Uterus (tissue), 2 donors: ENCODE results near the gene FILIP1L.

ENCODE experiments used
- POLR2A ChIP-seq, 2 donors: fragments of 450-650 bp; IDR thresholded peaks; one replicate each; pipeline ENCODE4 v1.6.1; 2016; ENCODE audit warnings: antibody characterized with exemption in 2 of 2, mild to moderate bottlenecking in 1 of 2, moderate library complexity in 1 of 2
- TF ChIP-seq, protein P1 (sequence below), 4 experiments: fragments of 200-600 bp in 2 of 4; fragments of 450-650 bp in 2 of 4; sonication (generic) in 2 of 4; IDR thresholded peaks; one replicate each; pipeline ENCODE4 v1.5.1; 2016 to 2019; ENCODE audit warnings: antibody characterized with exemption in 4 of 4, mild to moderate bottlenecking in 2 of 4, moderate library complexity in 1 of 4

DNA sequence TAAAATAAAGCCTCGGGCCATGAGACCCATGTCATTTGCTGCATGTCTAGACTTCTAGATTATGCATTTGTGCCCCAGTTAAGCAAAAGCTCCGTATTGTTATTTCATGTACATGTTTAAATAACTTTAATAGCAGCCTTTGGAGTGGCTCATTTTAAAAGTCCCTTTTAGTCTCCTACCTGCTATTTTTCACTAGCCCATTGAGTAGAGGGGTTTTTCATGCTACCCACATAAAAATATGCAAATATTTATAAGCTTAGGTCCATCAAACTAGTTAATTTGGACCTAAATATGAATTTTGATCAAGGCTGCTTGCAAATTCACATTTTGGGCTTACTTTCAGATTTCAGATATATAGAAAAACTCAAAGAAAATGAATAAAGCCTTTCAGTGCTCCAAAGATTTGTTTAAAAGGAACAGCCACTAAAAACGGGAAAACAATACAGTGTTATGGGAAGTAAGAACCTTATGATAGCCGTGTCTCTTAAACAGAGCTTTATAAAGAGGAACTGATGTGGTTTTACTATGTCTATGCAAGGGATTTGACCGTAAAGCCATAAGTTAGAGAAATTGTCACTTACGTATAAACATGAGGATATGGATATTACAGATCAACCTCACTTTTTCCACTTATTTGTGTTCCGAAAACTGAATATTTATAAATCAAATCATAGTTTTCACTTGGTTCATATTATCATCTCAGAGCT lies 30.0 kb downstream of the FILIP1L start:
- TF ChIP-seq, protein P1, sequence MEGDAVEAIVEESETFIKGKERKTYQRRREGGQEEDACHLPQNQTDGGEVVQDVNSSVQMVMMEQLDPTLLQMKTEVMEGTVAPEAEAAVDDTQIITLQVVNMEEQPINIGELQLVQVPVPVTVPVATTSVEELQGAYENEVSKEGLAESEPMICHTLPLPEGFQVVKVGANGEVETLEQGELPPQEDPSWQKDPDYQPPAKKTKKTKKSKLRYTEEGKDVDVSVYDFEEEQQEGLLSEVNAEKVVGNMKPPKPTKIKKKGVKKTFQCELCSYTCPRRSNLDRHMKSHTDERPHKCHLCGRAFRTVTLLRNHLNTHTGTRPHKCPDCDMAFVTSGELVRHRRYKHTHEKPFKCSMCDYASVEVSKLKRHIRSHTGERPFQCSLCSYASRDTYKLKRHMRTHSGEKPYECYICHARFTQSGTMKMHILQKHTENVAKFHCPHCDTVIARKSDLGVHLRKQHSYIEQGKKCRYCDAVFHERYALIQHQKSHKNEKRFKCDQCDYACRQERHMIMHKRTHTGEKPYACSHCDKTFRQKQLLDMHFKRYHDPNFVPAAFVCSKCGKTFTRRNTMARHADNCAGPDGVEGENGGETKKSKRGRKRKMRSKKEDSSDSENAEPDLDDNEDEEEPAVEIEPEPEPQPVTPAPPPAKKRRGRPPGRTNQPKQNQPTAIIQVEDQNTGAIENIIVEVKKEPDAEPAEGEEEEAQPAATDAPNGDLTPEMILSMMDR (IDR thresholded peaks at IDR 0.05) = no peak
- TF ChIP-seq POLR2A (IDR thresholded peaks at IDR 0.05) = no peak
